ENCODE results near the gene ZP1.

ZP1 gene

DNA sequence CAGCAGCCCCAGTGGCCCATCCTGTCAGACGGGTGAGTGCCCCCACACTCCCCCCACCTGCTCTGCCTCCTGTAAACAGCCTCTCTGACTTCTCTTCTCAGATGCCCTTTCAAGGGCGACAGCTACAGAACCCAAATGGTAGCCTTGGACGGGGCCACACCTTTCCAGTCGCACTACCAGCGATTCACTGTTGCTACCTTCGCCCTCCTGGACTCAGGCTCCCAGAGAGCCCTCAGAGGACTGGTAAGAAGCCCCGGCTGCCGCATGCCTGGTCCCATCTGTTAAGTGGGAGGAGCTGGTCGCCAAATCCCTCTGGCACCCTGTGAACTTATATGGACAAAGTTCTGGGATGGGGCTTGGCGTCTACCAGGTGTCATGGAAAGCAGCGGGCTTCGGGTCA is 6.2 kb downstream of the ZP1 start:
- 86 to 87% methylated on average over 8 to 12 of the region's 12 CpGs for WGBS, 2 experiments (ENCODE audit: insufficient coverage in 2 of 2)
- Histone ChIP-seq H3K4me1 (ENCODE audit: control insufficient read depth, insufficient read depth, low read length, poor library complexity, severe bottlenecking) (peaks cover 15% of the 10 kb centered on the region), H3K4me3 (ENCODE audit: extremely low read depth, insufficient read depth, low read length, poor library complexity, severe bottlenecking) (no peak overlapping the region), H3K27ac (ENCODE audit: low read depth, low read length, severe bottlenecking) (no peak overlapping the region), H3K36me3 (ENCODE audit: control insufficient read depth, insufficient read depth, low read length) (peaks cover 5% of the 10 kb centered on the region), H3K9me3 (ENCODE audit: control insufficient read depth, low read length) (no peaks in the 10 kb centered on the region)

- 89 to 90% methylated on average over 13 of the region's 13 CpGs for WGBS, 2 experiments (ENCODE audit: insufficient coverage in 2 of 2)
- no peak overlapping the region for H3K4me3 ChIP-seq (ENCODE audit: extremely low read depth, insufficient read depth, low read length, poor library complexity, severe bottlenecking)
- peaks cover 15% of the 10 kb centered on the region for H3K4me1 ChIP-seq (ENCODE audit: control insufficient read depth, insufficient read depth, low read length, poor library complexity, severe bottlenecking)
- peaks cover 13% of the 10 kb centered on the region for H3K36me3 ChIP-seq (ENCODE audit: control insufficient read depth, insufficient read depth, low read length)
- H3K9me3 ChIP-seq (ENCODE audit: control insufficient read depth, low read length) = no peaks in the 10 kb centered on the region
- no peak overlapping the region for H3K27ac ChIP-seq (ENCODE audit: low read depth, low read length, severe bottlenecking)
Measured at GRCh38 chr11:60874421-60875365, 7.4 kb downstream of the ZP1 start.

GRCh38 chr11:60875366-60876167 is 8.2 kb downstream of the ZP1 start:
- peaks cover 13% of the 10 kb centered on the region for H3K36me3 ChIP-seq (ENCODE audit: control insufficient read depth, insufficient read depth, low read length)
- H3K4me3 ChIP-seq (ENCODE audit: extremely low read depth, insufficient read depth, low read length, poor library complexity, severe bottlenecking) = no peak overlapping the region
- H3K27ac ChIP-seq (ENCODE audit: low read depth, low read length, severe bottlenecking) = no peak overlapping the region
- H3K4me1 ChIP-seq (ENCODE audit: control insufficient read depth, insufficient read depth, low read length, poor library complexity, severe bottlenecking) = peaks cover 15% of the 10 kb centered on the region
- WGBS, 2 experiments (ENCODE audit: insufficient coverage in 2 of 2) = 88 to 90% methylated on average over 4 to 6 of the region's 7 CpGs
- no peaks in the 10 kb centered on the region for H3K9me3 ChIP-seq (ENCODE audit: control insufficient read depth, low read length)

- H3K27ac ChIP-seq (ENCODE audit: low read depth, low read length, severe bottlenecking) = no peak overlapping the region
- H3K9me3 ChIP-seq (ENCODE audit: control insufficient read depth, low read length) = no peaks in the 10 kb centered on the region
- 93 to 96% methylated on average over 2 of the region's 2 CpGs for WGBS, 2 experiments (ENCODE audit: insufficient coverage in 2 of 2)
Measured at GRCh38 chr11:60876168-60876485, 8.8 kb downstream of the ZP1 start.

GRCh38 chr11:60878245-60879101 is 11.1 kb downstream of the ZP1 start:
- 81 to 96% methylated on average over 2 to 3 of the region's 5 CpGs for WGBS, 2 experiments (ENCODE audit: insufficient coverage in 2 of 2)
- no peak overlapping the region for H3K27ac ChIP-seq (ENCODE audit: low read depth, low read length, severe bottlenecking)

More at GRCh38 chr11:60876168-60876485, 8.8 kb downstream of the ZP1 start:
- peaks cover 13% of the 10 kb centered on the region for H3K36me3 ChIP-seq (ENCODE audit: control insufficient read depth, insufficient read depth, low read length)
- no peak overlapping the region for H3K4me3 ChIP-seq (ENCODE audit: extremely low read depth, insufficient read depth, low read length, poor library complexity, severe bottlenecking)
- peaks cover 15% of the 10 kb centered on the region for H3K4me1 ChIP-seq (ENCODE audit: control insufficient read depth, insufficient read depth, low read length, poor library complexity, severe bottlenecking)

GRCh38 chr11:60879104-60879503 is 11.8 kb downstream of the ZP1 start:
- no peak overlapping the region for H3K4me3 ChIP-seq (ENCODE audit: extremely low read depth, insufficient read depth, low read length, poor library complexity, severe bottlenecking)
- no peak overlapping the region for H3K27ac ChIP-seq (ENCODE audit: low read depth, low read length, severe bottlenecking)
- H3K9me3 ChIP-seq (ENCODE audit: control insufficient read depth, low read length) = no peaks in the 10 kb centered on the region
- peaks cover 13% of the 10 kb centered on the region for H3K36me3 ChIP-seq (ENCODE audit: control insufficient read depth, insufficient read depth, low read length)
- no peaks in the 10 kb centered on the region for H3K4me1 ChIP-seq (ENCODE audit: control insufficient read depth, insufficient read depth, low read length, poor library complexity, severe bottlenecking)
- no CpG with 5 or more reads among the region's 1 CpG for WGBS, 2 experiments (ENCODE audit: insufficient coverage in 2 of 2)

More at GRCh38 chr11:60878245-60879101, 11.1 kb downstream of the ZP1 start:
- no peaks in the 10 kb centered on the region for H3K9me3 ChIP-seq (ENCODE audit: control insufficient read depth, low read length)
- H3K4me3 ChIP-seq (ENCODE audit: extremely low read depth, insufficient read depth, low read length, poor library complexity, severe bottlenecking) = no peak overlapping the region
- H3K36me3 ChIP-seq (ENCODE audit: control insufficient read depth, insufficient read depth, low read length) = peaks cover 13% of the 10 kb centered on the region
- peaks cover 5% of the 10 kb centered on the region for H3K4me1 ChIP-seq (ENCODE audit: control insufficient read depth, insufficient read depth, low read length, poor library complexity, severe bottlenecking)

- WGBS, 2 experiments (ENCODE audit: insufficient coverage in 2 of 2) = 87 to 93% methylated on average over 3 of the region's 5 CpGs
- Histone ChIP-seq H3K27ac (ENCODE audit: low read depth, low read length, severe bottlenecking) (no peak overlapping the region), H3K4me3 (ENCODE audit: extremely low read depth, insufficient read depth, low read length, poor library complexity, severe bottlenecking) (no peak overlapping the region), H3K4me1 (ENCODE audit: control insufficient read depth, insufficient read depth, low read length, poor library complexity, severe bottlenecking) (no peaks in the 10 kb centered on the region), H3K9me3 (ENCODE audit: control insufficient read depth, low read length) (no peaks in the 10 kb centered on the region), H3K36me3 (ENCODE audit: control insufficient read depth, insufficient read depth, low read length) (peaks cover 13% of the 10 kb centered on the region)
Measured at GRCh38 chr11:60879971-60880588, 12.7 kb downstream of the ZP1 start.

GRCh38 chr11:60880643-60881282 is 13.4 kb downstream of the ZP1 start:
- no peaks in the 10 kb centered on the region for H3K4me1 ChIP-seq (ENCODE audit: control insufficient read depth, insufficient read depth, low read length, poor library complexity, severe bottlenecking)
- peaks cover 13% of the 10 kb centered on the region for H3K36me3 ChIP-seq (ENCODE audit: control insufficient read depth, insufficient read depth, low read length)
- 92 to 93% methylated on average over 6 to 7 of the region's 8 CpGs for WGBS, 2 experiments (ENCODE audit: insufficient coverage in 2 of 2)
- no peaks in the 10 kb centered on the region for H3K9me3 ChIP-seq (ENCODE audit: control insufficient read depth, low read length)
- no peak overlapping the region for H3K4me3 ChIP-seq (ENCODE audit: extremely low read depth, insufficient read depth, low read length, poor library complexity, severe bottlenecking)
- H3K27ac ChIP-seq (ENCODE audit: low read depth, low read length, severe bottlenecking) = no peak overlapping the region

DNA sequence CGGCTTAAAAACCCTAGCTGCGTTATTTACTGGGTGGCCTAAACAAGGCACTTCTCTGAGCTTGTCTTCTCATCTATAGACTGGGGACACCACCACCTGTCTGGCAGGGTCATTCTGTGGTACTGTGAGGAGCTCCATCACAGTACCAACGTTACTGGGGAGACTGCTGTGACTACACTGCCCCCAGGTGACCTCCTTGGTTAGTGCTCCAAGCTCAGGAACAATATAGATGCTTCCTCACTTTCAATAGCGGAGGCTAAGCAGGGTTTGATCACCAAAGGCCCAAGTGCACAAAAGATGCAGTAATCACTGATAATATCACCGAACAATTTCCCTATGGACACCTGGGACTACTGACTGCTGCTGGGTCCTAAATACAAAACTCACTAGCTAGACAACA is 20.2 kb downstream of the ZP1 start:
- H3K36me3 ChIP-seq (ENCODE audit: control insufficient read depth, insufficient read depth, low read length) = peaks cover 7% of the 10 kb centered on the region
- no peaks in the 10 kb centered on the region for H3K9me3 ChIP-seq (ENCODE audit: control insufficient read depth, low read length)
- no peak overlapping the region for H3K4me3 ChIP-seq (ENCODE audit: extremely low read depth, insufficient read depth, low read length, poor library complexity, severe bottlenecking)
- H3K27ac ChIP-seq (ENCODE audit: low read depth, low read length, severe bottlenecking) = no peak overlapping the region
- H3K4me1 ChIP-seq (ENCODE audit: control insufficient read depth, insufficient read depth, low read length, poor library complexity, severe bottlenecking) = no peaks in the 10 kb centered on the region
- WGBS, 2 experiments (ENCODE audit: insufficient coverage in 2 of 2) = 67 to 73% methylated on average over 4 to 5 of the region's 5 CpGs

All from mesodermal cell (in vitro differentiated cells).